K562 (cell line): Measurements from ENCODE around the gene DDRGK1. TPM values are rescaled to one million over a fixed set of nuclear protein-coding genes. Genes with fewer than 3 reads are reported as not detected.

Experiments used
- ETV1 ChIP-seq: fragments of 450-650 bp; conservative IDR thresholded peaks from 2 replicates; pipeline ENCODE4 v1.6.1; 2016; ENCODE audit warnings: missing genetic modification characterization, control low read depth, low read depth, missing compliant biosample characterization
- HDAC6 ChIP-seq: IDR thresholded peaks from 2 replicates; pipeline ENCODE4 v1.6.1; 2012; ENCODE audit warnings: low read depth, mild to moderate bottlenecking, control low read depth, inconsistent platforms, low read length, moderate library complexity
- JUND ChIP-seq, 2 experiments: IDR thresholded peaks; 2 replicates in 1 of 2; 3 replicates in 1 of 2; pipeline ENCODE4 v1.6.1; 2011; ENCODE audit warnings: borderline replicate concordance in 2 of 2, low read depth in 2 of 2, low read length in 2 of 2, improper control_type of control experiment in 1 of 2, missing biosample characterization in 1 of 2, missing genetic modification characterization in 1 of 2, missing genetic modification reagents in 1 of 2
- PCBP2 ChIP-seq: fragments of 200-400 bp; formaldehyde crosslinking; IDR thresholded peaks from 2 replicates; pipeline ENCODE4 v1.6.1; 2018; ENCODE audit warnings: low read length, low read depth, mild to moderate bottlenecking, moderate library complexity; ENCODE audit not compliant: poor library complexity, severe bottlenecking
- PHF8 ChIP-seq: fragments of 200-600 bp; sonication (generic); IDR thresholded peaks from 2 replicates; pipeline ENCODE4 v1.6.1; 2012; ENCODE audit warnings: mixed run types, mild to moderate bottlenecking, inconsistent platforms, low read length, moderate library complexity, borderline replicate concordance
- SIN3A ChIP-seq, 2 experiments: fragments of 150-350 bp in 1 of 2; IDR thresholded peaks; 2 replicates each; pipeline ENCODE4 v1.6.1; 2011 to 2016; ENCODE audit warnings: borderline replicate concordance in 2 of 2, low read depth in 2 of 2, low read length in 2 of 2, mild to moderate bottlenecking in 2 of 2, moderate library complexity in 2 of 2; ENCODE audit not compliant: control insufficient read depth in 1 of 2
- TBP ChIP-seq: optimal IDR thresholded peaks from 2 replicates; pipeline ENCODE3; 2011; ENCODE audit warnings: low read depth, low read length, improper control_type of control experiment
- TGIF2 ChIP-seq: sonication (generic); formaldehyde crosslinking; IDR thresholded peaks from 2 replicates; pipeline ENCODE4 v1.8.1; 2022; ENCODE audit warnings: mild to moderate bottlenecking, missing genetic modification reagents, moderate library complexity
- ZKSCAN1 ChIP-seq: fragments of 150-350 bp; IDR thresholded peaks from 2 replicates; pipeline ENCODE4 v1.6.1; 2016; ENCODE audit warnings: low read depth, low read length
- ZNF124 ChIP-seq: sonication (generic); formaldehyde crosslinking; IDR thresholded peaks from 2 replicates; pipeline ENCODE4 v1.8.1; 2022; ENCODE audit warnings: missing genetic modification reagents
- ZNF143 ChIP-seq: sonication (generic); formaldehyde crosslinking; IDR thresholded peaks from 2 replicates; pipeline ENCODE4 v1.9.0; 2022; ENCODE audit warnings: mild to moderate bottlenecking, missing genetic modification reagents
- ZNF699 ChIP-seq: fragments of 250-450 bp; sonication (Bioruptor Pico); IDR thresholded peaks from 2 replicates; pipeline ENCODE4 v1.8.0; 2021; ENCODE audit warnings: mild to moderate bottlenecking, moderate library complexity; ENCODE audit not compliant: insufficient replicate concordance
- ZNF780A ChIP-seq: fragments of 250-450 bp; sonication (Bioruptor Pico); IDR thresholded peaks from 2 replicates; pipeline ENCODE4 v1.5.0; 2021; ENCODE audit warnings: mild to moderate bottlenecking
- polyA plus RNA-seq, 8 experiments: library from polyadenylated mRNA; depleted of rRNA in 4 of 8; stranded (reverse) in 5 of 8; unstranded in 3 of 8; fragments of >200 nt; fragmentation: Nextera tagmentation in 2 of 8; fragmentation: Illumina TruSeq in 1 of 8; extraction: Ambion mirVana in 2 of 8; extraction: Trizol in 1 of 8; gene quantifications; 2 replicates each; pipeline versions ENCODE4 v1.2.1 to v1.2.3, GENCODE V29; 2011 to 2014; ENCODE audit warnings: inconsistent platforms in 1 of 8, missing spikeins in 1 of 8
- total RNA-seq, 7 experiments: library from RNA; depleted of rRNA in 6 of 7; stranded (reverse); fragments of >200 nt in 6 of 7; fragmentation: Illumina TruSeq in 2 of 7; extraction: Trizol in 2 of 7; gene quantifications; 2 replicates each; pipeline versions ENCODE4 v1.2.1 to v1.2.3, GENCODE V29; 2011 to 2021; ENCODE audit warnings: low replicate concordance in 1 of 7
- TF ChIP-seq, protein P1 (sequence below): sonication (generic); formaldehyde crosslinking; IDR thresholded peaks from 2 replicates; pipeline ENCODE4 v1.8.1; 2023; ENCODE audit warnings: mild to moderate bottlenecking, missing genetic modification reagents
- TF ChIP-seq, protein P2 (sequence below): fragments of 450-650 bp; formaldehyde crosslinking; IDR thresholded peaks from 2 replicates; pipeline ENCODE4 v1.4.0; 2022; ENCODE audit warnings: mild to moderate bottlenecking, moderate library complexity
- TF ChIP-seq, protein P3 (sequence below): fragments of 450-650 bp; IDR thresholded peaks from 2 replicates; pipeline ENCODE4 v1.6.1; 2017; ENCODE audit warnings: antibody characterized with exemption
- TF ChIP-seq, protein P4 (sequence below): fragments of 450-650 bp; IDR thresholded peaks from 2 replicates; pipeline ENCODE4 v1.6.1; 2014; ENCODE audit warnings: low read depth, mild to moderate bottlenecking, moderate library complexity, borderline replicate concordance

The DDRGK1 gene
- total and polyA plus RNA-seq, 9 of the 15 experiments (the other 6 are each of a cell fraction or from before 2014, with no cell fraction given): 2.3 to 54.4 (median 29.1) TPM

DNA sequence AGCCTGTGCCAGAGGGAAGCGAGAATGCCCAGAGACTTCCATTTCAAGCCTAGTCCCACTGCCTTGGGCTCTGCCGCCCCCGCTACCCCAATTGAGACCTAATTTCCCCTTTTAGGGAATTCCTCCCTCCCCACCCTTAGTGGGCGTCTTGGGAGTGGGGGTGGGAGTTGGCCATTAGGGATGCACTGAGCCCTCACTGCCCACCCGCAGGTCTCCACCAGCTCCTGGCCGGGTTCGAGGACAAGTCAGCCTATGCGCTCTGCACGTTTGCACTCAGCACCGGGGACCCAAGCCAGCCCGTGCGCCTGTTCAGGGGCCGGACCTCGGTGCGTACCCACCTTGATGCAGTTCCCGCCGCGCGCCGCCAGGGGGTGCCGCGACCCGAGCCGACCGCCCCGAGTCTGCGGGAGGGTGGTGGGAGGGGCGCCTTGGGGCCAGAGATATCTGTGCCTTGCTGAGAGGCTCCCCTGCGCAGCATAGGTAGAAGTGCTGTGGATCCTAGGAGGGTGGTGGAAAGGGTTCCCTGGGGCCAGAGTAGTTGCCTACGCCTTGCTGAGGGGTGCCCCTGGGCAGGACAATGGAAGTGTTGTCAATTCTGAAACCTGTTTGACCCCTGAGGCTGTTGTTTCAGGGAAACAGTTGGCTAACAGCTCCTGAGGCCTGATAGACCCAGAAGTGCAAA is 14.0 kb upstream of the DDRGK1 start (continued):
- TF ChIP-seq PHF8 (no peak), TBP (no peak), ZNF143 (no peak), ZKSCAN1 (no peak), TGIF2 (CRISPR knock-in tag) (no peak), ZNF780A (no peak), ZNF124 (CRISPR knock-in tag) (no peak), ZNF699 (no peak), HDAC6 (no peak), JUND (IDR thresholded peaks at IDR 0.05; ENCODE audit: borderline replicate concordance, low read depth, low read length) (no peak), JUND (tag; IDR thresholded peaks at IDR 0.05; ENCODE audit: borderline replicate concordance, low read depth, low read length) (no peak), ETV1 (tag) (no peak), PCBP2 (no peak), SIN3A (IDR thresholded peaks at IDR 0.05; ENCODE audit: borderline replicate concordance in 2 of 2, control insufficient read depth in 1 of 2, low read depth in 2 of 2, low read length in 2 of 2) (no peak)
- TF ChIP-seq, protein P1, sequence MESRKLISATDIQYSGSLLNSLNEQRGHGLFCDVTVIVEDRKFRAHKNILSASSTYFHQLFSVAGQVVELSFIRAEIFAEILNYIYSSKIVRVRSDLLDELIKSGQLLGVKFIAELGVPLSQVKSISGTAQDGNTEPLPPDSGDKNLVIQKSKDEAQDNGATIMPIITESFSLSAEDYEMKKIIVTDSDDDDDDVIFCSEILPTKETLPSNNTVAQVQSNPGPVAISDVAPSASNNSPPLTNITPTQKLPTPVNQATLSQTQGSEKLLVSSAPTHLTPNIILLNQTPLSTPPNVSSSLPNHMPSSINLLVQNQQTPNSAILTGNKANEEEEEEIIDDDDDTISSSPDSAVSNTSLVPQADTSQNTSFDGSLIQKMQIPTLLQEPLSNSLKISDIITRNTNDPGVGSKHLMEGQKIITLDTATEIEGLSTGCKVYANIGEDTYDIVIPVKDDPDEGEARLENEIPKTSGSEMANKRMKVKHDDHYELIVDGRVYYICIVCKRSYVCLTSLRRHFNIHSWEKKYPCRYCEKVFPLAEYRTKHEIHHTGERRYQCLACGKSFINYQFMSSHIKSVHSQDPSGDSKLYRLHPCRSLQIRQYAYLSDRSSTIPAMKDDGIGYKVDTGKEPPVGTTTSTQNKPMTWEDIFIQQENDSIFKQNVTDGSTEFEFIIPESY (CRISPR knock-in tag): peak; percentile 60; the same call in 1 of the 2 replicates
- TF ChIP-seq, protein P2, sequence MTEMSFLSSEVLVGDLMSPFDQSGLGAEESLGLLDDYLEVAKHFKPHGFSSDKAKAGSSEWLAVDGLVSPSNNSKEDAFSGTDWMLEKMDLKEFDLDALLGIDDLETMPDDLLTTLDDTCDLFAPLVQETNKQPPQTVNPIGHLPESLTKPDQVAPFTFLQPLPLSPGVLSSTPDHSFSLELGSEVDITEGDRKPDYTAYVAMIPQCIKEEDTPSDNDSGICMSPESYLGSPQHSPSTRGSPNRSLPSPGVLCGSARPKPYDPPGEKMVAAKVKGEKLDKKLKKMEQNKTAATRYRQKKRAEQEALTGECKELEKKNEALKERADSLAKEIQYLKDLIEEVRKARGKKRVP: no peak
- TF ChIP-seq, protein P3, sequence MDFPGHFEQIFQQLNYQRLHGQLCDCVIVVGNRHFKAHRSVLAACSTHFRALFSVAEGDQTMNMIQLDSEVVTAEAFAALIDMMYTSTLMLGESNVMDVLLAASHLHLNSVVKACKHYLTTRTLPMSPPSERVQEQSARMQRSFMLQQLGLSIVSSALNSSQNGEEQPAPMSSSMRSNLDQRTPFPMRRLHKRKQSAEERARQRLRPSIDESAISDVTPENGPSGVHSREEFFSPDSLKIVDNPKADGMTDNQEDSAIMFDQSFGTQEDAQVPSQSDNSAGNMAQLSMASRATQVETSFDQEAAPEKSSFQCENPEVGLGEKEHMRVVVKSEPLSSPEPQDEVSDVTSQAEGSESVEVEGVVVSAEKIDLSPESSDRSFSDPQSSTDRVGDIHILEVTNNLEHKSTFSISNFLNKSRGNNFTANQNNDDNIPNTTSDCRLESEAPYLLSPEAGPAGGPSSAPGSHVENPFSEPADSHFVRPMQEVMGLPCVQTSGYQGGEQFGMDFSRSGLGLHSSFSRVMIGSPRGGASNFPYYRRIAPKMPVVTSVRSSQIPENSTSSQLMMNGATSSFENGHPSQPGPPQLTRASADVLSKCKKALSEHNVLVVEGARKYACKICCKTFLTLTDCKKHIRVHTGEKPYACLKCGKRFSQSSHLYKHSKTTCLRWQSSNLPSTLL: no peak
- TF ChIP-seq, protein P4, sequence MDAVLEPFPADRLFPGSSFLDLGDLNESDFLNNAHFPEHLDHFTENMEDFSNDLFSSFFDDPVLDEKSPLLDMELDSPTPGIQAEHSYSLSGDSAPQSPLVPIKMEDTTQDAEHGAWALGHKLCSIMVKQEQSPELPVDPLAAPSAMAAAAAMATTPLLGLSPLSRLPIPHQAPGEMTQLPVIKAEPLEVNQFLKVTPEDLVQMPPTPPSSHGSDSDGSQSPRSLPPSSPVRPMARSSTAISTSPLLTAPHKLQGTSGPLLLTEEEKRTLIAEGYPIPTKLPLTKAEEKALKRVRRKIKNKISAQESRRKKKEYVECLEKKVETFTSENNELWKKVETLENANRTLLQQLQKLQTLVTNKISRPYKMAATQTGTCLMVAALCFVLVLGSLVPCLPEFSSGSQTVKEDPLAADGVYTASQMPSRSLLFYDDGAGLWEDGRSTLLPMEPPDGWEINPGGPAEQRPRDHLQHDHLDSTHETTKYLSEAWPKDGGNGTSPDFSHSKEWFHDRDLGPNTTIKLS: no peak
